GM19193 (cell line): ENCODE data around the gene ZFP2.

Experiments used
- POLR2A ChIP-seq: IDR thresholded peaks from 4 replicates; pipeline ENCODE4 v1.6.1; 2011; ENCODE audit not compliant: insufficient read depth, insufficient read length; ENCODE audit errors: extremely low read depth

Gene ZFP2

GRCh38 chr5:178895615-178896571 lies at the start of gene ZFP2:
ZFP2 (plus strand) TSS chr5:178895913; CDS start chr5:178931314, 35,401 bp downstream.
- TF ChIP-seq POLR2A, result no peak

GRCh38 chr5:178849316-178849715 lies 46.4 kb upstream of the ZFP2 start:
- TF ChIP-seq POLR2A, result no peak

- TF ChIP-seq POLR2A, result no peak
Measured at GRCh38 chr5:178851951-178852350, 43.8 kb upstream of the ZFP2 start.

DNA sequence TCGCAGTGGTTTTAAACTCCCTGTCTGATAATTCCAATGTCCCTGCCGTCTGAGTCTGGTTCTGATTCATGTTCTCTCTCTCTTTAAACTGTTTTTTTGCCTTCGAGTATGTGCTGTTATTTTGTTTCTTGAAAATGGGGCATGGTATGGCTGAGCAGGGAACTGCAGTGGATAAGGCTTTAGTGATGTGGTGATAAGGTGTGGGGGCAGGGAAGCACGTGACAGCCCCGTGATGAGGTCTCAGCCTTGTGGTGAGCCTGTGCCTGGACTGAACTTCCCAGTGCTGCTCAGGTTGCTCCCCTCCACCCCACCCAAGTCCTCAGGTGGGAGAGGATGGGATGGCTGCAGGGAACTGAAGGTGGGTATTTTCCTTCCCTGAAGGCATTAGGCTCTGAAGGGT lies 41.4 kb upstream of the ZFP2 start:
- no peak for TF ChIP-seq POLR2A

GRCh38 chr5:178859625-178860521 lies 35.8 kb upstream of the ZFP2 start, which contains the start of gene ZNF354B:
ZNF354B (plus strand) TSS chr5:178859953; CDS start chr5:178861048, 1,095 bp downstream.
- peak; percentile 68 for TF ChIP-seq POLR2A

- no peak for TF ChIP-seq POLR2A
Measured at GRCh38 chr5:178861627-178862026, 34.1 kb upstream of the ZFP2 start.

DNA sequence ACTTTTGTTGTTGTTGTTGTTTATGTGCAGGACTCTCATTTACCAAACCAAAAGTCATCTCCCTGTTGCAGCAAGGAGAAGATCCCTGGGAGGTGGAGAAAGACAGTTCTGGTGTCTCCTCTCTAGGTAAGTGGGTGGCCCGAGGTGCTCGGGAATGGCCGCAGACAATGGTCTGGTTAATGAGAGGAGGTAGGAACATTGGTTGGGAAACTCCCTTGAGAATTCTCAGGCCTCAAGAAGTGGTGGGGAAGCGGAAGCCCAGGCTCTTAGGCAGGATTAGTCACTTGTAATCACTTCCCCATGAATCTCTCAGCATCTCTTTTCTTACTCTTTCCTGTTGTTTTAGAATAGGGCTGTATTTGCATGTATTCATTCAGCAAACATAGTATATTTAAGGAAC lies 28.8 kb upstream of the ZFP2 start:
- TF ChIP-seq POLR2A, result no peak

- TF ChIP-seq POLR2A, result no peak
Measured at GRCh38 chr5:178869577-178869976, 26.1 kb upstream of the ZFP2 start.

GRCh38 chr5:178870411-178870810 lies 25.3 kb upstream of the ZFP2 start:
- no peak for TF ChIP-seq POLR2A

DNA sequence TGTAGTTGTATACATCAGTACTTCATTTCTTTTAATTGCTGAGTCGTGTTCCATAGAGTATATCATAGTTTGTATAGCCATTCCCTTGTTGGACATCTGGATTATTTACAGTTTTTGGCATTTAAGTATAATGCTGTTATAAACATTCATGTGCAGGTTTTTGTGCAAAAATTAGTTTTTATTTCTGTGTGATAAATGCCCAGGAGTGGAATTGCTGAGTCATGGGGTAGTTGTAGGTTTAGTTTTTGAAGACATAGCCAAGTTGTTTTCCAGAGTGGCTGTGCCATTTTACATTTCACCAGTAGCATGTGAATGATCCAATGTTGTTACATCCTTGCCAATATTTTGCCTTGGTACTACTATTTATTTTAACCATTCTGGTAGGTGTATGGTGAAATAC lies 23.4 kb upstream of the ZFP2 start:
- no peak for TF ChIP-seq POLR2A

- TF ChIP-seq POLR2A, result no peak
Measured at GRCh38 chr5:178883815-178884430, 11.8 kb upstream of the ZFP2 start.

GRCh38 chr5:178899289-178899688 lies 3.6 kb downstream of the ZFP2 start:
- TF ChIP-seq POLR2A, result no peak

DNA sequence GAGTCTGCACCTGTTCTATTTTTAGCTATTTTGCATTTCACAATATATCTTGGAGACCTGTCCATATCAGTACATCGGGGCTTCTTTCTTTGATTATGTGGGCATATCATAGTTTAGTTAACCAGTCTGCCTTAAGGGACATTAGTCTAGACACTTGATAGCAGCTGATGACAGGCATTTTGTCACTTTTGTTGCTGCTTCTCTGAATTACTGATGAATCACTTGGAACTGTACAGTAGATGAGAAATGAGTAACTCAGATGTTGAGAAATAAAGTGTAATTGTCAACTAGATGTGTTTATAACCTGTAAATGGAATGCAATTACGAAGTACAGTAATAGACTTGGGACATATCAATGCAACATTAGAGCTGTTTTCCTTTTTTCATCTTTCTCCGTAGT lies 7.1 kb downstream of the ZFP2 start:
- no peak for TF ChIP-seq POLR2A

- TF ChIP-seq POLR2A, result no peak
Measured at GRCh38 chr5:178931846-178932760, 36.4 kb downstream of the ZFP2 start.
